ENCODE measurements around the gene ALG12.

The ALG12 gene

GRCh38 chr22:49906071-49906798, 12.0 kb downstream of the ALG12 start:
- no peak for TF ChIP-seq CTCF (IDR thresholded peaks at IDR 0.05; ENCODE audit: low read depth, low read length)

GRCh38 chr22:49905465-49905864, 12.8 kb downstream of the ALG12 start:
- no peak for DNase-seq (ENCODE audit: extremely low read depth, low read depth)
- TF ChIP-seq CTCF (IDR thresholded peaks at IDR 0.05; ENCODE audit: low read depth, low read length) = no peak

More at GRCh38 chr22:49906071-49906798, 12.0 kb downstream of the ALG12 start:
- no peak for DNase-seq (ENCODE audit: extremely low read depth, low read depth)

- DNase-seq (ENCODE audit: extremely low read depth, low read depth) = no peak
- TF ChIP-seq CTCF (IDR thresholded peaks at IDR 0.05; ENCODE audit: low read depth, low read length) = no peak
These were observed 14.2 kb downstream of the ALG12 start for GRCh38 chr22:49904040-49904369.

- no peak for DNase-seq (ENCODE audit: extremely low read depth, low read depth)
- no peak for TF ChIP-seq CTCF (IDR thresholded peaks at IDR 0.05; ENCODE audit: low read depth, low read length)
These were observed 14.8 kb downstream of the ALG12 start for GRCh38 chr22:49903322-49904039.

GRCh38 chr22:49901457-49901856, 16.8 kb downstream of the ALG12 start:
- no peak for DNase-seq (ENCODE audit: extremely low read depth, low read depth)
- TF ChIP-seq CTCF (IDR thresholded peaks at IDR 0.05; ENCODE audit: low read depth, low read length) = no peak

- TF ChIP-seq CTCF (IDR thresholded peaks at IDR 0.05; ENCODE audit: low read depth, low read length) = no peak
These were observed 17.6 kb downstream of the ALG12 start for GRCh38 chr22:49900441-49901230.

GRCh38 chr22:49899530-49899929, 18.7 kb downstream of the ALG12 start:
- DNase-seq (ENCODE audit: extremely low read depth, low read depth) = no peak
- no peak for TF ChIP-seq CTCF (IDR thresholded peaks at IDR 0.05; ENCODE audit: low read depth, low read length)

More at GRCh38 chr22:49900441-49901230, 17.6 kb downstream of the ALG12 start:
- DNase-seq (ENCODE audit: extremely low read depth, low read depth) = no peak

All from AG09319 (cell line).